Measurements from ENCODE around the gene PTPRD.

DNA sequence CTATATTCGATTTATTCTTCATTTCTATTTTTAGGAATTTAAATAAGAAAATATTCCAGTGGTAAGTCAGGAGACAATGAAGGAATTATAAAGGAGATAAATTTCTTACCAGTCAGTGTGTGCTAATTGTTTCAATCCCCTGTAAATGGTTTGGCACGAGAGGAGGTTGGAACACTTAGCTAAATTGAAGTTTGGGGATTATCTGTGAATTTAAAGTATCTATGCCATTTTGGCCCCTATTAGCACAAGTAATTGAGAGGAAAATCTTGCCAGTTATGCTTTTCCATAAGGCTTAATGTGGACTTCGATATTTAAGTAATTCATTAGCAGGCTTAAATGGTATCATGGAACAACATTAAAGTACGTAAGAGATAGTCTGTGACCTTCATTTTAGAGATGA is 860.8 kb downstream of the PTPRD start:
- TF ChIP-seq, protein P1, sequence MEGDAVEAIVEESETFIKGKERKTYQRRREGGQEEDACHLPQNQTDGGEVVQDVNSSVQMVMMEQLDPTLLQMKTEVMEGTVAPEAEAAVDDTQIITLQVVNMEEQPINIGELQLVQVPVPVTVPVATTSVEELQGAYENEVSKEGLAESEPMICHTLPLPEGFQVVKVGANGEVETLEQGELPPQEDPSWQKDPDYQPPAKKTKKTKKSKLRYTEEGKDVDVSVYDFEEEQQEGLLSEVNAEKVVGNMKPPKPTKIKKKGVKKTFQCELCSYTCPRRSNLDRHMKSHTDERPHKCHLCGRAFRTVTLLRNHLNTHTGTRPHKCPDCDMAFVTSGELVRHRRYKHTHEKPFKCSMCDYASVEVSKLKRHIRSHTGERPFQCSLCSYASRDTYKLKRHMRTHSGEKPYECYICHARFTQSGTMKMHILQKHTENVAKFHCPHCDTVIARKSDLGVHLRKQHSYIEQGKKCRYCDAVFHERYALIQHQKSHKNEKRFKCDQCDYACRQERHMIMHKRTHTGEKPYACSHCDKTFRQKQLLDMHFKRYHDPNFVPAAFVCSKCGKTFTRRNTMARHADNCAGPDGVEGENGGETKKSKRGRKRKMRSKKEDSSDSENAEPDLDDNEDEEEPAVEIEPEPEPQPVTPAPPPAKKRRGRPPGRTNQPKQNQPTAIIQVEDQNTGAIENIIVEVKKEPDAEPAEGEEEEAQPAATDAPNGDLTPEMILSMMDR (conservative IDR thresholded peaks at IDR 0.05 in 1 of 2, IDR thresholded peaks at IDR 0.05 in 1 of 2; ENCODE audit: low read depth in 1 of 2, low read length in 2 of 2), result no peak
- no peak for TF ChIP-seq EZH2 (IDR thresholded peaks at IDR 0.05; ENCODE audit: low read length, missing control alignments)

All from fibroblast of lung (primary cell).